Calu3 (cell line): ENCODE results near the gene ZNF432. TPM values are rescaled to one million over a fixed set of nuclear protein-coding genes. Genes with fewer than 3 reads are reported as not detected.

Experiments used
- BruUV-seq: library from RNA; stranded (reverse); fragments of 400-500 nt; replicated peaks from 2 replicates; lab custom pipeline; 2021; lab: Mats Ljungman, UMichigan
- CTCF ChIA-PET: fragments of 300-600 bp; sonication (Branson Sonifier 250); formaldehyde crosslinking; loops from one replicate; lab custom pipeline; 2022; ENCODE audit warnings: antibody characterized with exemption; lab: Charles Lee
- DNase-seq: peaks from one replicate; pipeline ENCODE4 v3.0.0; 2022
- H3K27ac Mint-ChIP-seq: one replicate; pipeline ENCODE4 v1.8.0; 2022; ENCODE audit warnings: mixed read lengths; ENCODE audit not compliant: unreplicated experiment
- H3K27me3 Mint-ChIP-seq: one replicate; pipeline ENCODE4 v1.8.0; 2022; ENCODE audit warnings: mixed read lengths; ENCODE audit not compliant: unreplicated experiment
- H3K36me3 Mint-ChIP-seq: one replicate; pipeline ENCODE4 v1.8.0; 2022; ENCODE audit warnings: mild to moderate bottlenecking, moderate library complexity, mixed read lengths; ENCODE audit not compliant: insufficient read depth, unreplicated experiment
- H3K4me1 Mint-ChIP-seq: one replicate; pipeline ENCODE4 v1.8.0; 2022; ENCODE audit warnings: mild to moderate bottlenecking, low read depth, mixed read lengths; ENCODE audit not compliant: unreplicated experiment
- H3K4me3 Mint-ChIP-seq: one replicate; pipeline ENCODE4 v1.8.0; 2022; ENCODE audit warnings: mild to moderate bottlenecking, low read depth, moderate library complexity, mixed read lengths; ENCODE audit not compliant: unreplicated experiment
- H3K9me3 Mint-ChIP-seq: one replicate; pipeline ENCODE4 v1.8.0; 2022; ENCODE audit warnings: low read depth, mixed read lengths; ENCODE audit not compliant: unreplicated experiment
- intact Hi-C: fragments of 100-400 bp; cut with micrococcal nuclease; formaldehyde crosslinking; loops from one replicate; pipeline ENCODE4 v1.10.0; 2022; ENCODE audit not compliant: unreplicated experiment
- total RNA-seq: library from RNA; stranded (reverse); gene quantifications from 2 replicates; pipeline ENCODE4 v1.2.3, GENCODE V29; 2022
- TF ChIP-seq, protein P1 (sequence below): fragments of 200-600 bp; IDR thresholded peaks from one replicate; pipeline ENCODE4 v1.8.0; 2022; ENCODE audit warnings: antibody characterized with exemption; ENCODE audit not compliant: unreplicated experiment

ZNF432 gene
- total RNA-seq, 1 experiment from 2014 or later, result 16.0 TPM

DNA sequence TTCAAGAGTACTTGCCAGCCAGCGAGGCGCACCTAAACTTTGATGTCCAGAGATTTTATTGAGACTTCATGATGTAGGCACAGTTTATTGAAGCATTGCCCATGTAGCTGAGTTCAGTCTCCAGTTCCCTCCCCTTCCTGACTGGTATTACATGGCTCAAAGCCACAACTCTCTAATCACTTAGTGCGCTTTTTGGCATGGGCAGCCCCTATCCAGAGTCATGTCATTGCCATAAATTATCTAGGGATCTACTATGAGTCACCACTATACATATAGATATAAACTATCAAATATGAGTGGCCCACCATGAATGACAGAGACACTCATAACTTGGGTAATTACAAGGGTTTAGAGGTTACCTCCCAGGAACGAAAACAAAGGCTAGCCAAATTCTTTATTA lies 28.1 kb downstream of the ZNF432 start:
- no TSS peak for BruUV-seq
- Mint-ChIP-seq H3K4me1 (no peaks in the 10 kb centered on the region), H3K4me3 (no peak overlapping the region), H3K27ac (no peak overlapping the region), H3K9me3 (peaks cover 25% of the 10 kb centered on the region), H3K27me3 (no peaks in the 10 kb centered on the region), H3K36me3 (peaks cover 84% of the 10 kb centered on the region)
- TF ChIP-seq, protein P1, sequence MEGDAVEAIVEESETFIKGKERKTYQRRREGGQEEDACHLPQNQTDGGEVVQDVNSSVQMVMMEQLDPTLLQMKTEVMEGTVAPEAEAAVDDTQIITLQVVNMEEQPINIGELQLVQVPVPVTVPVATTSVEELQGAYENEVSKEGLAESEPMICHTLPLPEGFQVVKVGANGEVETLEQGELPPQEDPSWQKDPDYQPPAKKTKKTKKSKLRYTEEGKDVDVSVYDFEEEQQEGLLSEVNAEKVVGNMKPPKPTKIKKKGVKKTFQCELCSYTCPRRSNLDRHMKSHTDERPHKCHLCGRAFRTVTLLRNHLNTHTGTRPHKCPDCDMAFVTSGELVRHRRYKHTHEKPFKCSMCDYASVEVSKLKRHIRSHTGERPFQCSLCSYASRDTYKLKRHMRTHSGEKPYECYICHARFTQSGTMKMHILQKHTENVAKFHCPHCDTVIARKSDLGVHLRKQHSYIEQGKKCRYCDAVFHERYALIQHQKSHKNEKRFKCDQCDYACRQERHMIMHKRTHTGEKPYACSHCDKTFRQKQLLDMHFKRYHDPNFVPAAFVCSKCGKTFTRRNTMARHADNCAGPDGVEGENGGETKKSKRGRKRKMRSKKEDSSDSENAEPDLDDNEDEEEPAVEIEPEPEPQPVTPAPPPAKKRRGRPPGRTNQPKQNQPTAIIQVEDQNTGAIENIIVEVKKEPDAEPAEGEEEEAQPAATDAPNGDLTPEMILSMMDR, result no peak
- no peak for DNase-seq
- intact Hi-C loops, result no loop called here
- CTCF ChIA-PET, result no interaction called here

DNA sequence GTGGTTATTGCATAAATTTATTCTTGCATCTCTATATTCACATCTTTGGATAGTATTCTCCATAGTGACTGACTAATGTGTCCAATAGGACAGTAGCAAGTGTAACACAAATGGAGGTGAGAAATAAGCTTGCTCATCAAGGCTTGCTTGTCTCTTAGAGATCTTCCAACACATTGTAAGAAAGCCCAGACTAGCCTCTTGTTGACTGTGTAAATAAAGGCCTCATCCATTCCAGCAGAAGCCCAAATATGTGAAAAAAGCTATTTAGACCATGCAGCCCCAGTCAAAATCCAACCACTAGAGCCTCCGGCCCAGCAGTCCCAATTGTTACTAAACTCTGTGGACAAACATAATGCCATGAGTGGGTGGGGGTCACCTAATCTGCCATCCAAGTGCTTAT lies 38.0 kb downstream of the ZNF432 start:
- H3K4me3 Mint-ChIP-seq, result no peak overlapping the region
- DNase-seq, result no peak
- peaks cover 9% of the 10 kb centered on the region for H3K4me1 Mint-ChIP-seq
- intact Hi-C loops, result no loop called here
- H3K36me3 Mint-ChIP-seq, result peaks cover 29% of the 10 kb centered on the region
- CTCF ChIA-PET, result no interaction called here
- BruUV-seq, result no TSS peak
- peaks cover 11% of the 10 kb centered on the region for H3K9me3 Mint-ChIP-seq
- TF ChIP-seq, protein P1, result no peak
- H3K27me3 Mint-ChIP-seq, result no peaks in the 10 kb centered on the region
- H3K27ac Mint-ChIP-seq, result no peak overlapping the region

DNA sequence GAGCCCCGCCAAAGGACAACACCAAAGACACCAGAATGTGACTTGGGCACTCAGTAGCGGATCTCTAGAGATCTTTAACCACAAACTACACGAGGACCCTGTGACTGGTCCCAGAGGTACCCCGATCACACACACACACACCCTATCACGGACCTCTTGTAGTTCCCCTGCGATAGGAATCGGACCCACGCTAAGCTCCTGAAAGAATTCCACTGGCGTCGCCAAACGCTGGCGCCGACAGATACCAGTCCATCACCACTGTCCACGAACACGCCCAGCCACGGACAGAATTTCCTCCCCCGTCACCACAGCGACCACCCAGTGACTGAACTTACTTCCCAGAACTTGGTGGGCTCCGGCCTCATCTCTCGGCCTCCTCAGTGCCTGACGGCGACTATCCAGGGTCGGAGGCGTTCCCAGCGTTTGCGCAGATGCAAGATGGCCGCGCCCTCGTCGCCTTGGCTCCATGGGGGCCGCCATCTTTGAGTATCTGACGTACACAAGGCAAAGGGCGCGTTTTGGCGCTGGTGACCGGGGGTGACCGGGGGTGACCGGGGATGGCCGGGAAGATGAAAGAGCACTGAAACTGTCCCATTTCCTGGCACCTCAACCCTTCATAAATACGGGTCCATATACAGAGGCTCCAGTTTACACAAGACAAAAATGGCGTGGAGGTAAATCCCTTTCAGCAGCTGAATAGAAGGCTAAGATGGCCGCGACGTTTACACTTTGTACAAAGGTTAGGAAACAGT lies 40.7 kb downstream of the ZNF432 start, which contains the start of gene ZNF615:
Gene ZNF615 (minus strand): TSS at position 406 of the 752 bp plus-strand sequence. CDS start 4,500 bp downstream, outside the sequence.
- no TSS peak for BruUV-seq

DNA sequence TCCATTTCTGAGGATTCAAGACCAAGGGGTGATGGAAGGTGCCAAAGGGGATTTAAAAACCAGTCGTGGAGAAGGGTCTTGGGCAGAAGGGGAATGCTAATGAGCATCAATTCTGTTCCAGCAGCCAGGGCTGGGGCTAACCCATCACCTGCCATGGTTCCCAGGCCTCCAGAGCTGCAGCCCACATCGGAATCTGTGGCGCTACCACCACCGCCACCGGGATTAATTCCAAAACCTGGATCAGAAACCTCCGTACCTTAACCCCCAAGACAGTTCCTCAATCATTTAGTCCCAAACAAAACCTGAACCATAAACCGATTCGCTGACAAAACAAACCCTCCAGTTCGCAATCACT lies 41.2 kb downstream of the ZNF432 start:
- H3K36me3 Mint-ChIP-seq, result peaks cover 20% of the 10 kb centered on the region

More for the DNA sequence above, 40.7 kb downstream of the ZNF432 start, which contains the start of gene ZNF615:
- Mint-ChIP-seq H3K4me3 (peak within 1 kb of the TSS; percentile 94), H3K9me3 (peaks cover 11% of the 10 kb centered on the region), H3K27me3 (no peaks in the 10 kb centered on the region), H3K27ac (peak within 1 kb of the TSS; percentile 73), H3K36me3 (peaks cover 25% of the 10 kb centered on the region), H3K4me1 (peaks cover 9% of the 10 kb centered on the region)
- CTCF ChIA-PET, result interaction anchor here (0.6 kb wide), 1 partner anchor 24 kb away, joined by 4 read pairs; no protein-coding TSS in a partner anchor
- TF ChIP-seq, protein P1, result no peak
- DNase-seq, result peak; percentile 90
- intact Hi-C loops, result loop anchor here (10.0 kb wide), 1 partner anchor 227 kb away; no protein-coding TSS in a partner anchor

More for the DNA sequence above, 41.2 kb downstream of the ZNF432 start:
- Mint-ChIP-seq H3K4me3 (peak overlapping the region; percentile 94), H3K9me3 (peaks cover 9% of the 10 kb centered on the region), H3K27ac (peak overlapping the region; percentile 73), H3K27me3 (no peaks in the 10 kb centered on the region), H3K4me1 (peaks cover 9% of the 10 kb centered on the region)
- BruUV-seq, result TSS peak; percentile 38
- TF ChIP-seq, protein P1, result no peak
- CTCF ChIA-PET, result interaction anchor here (0.6 kb wide), 1 partner anchor 23 kb away, joined by 4 read pairs; no protein-coding TSS in a partner anchor
- DNase-seq, result peak; percentile 27
- intact Hi-C loops, result loop anchor here (10.0 kb wide), 1 partner anchor 227 kb away; no protein-coding TSS in a partner anchor
